ENCODE measurements around the gene SLC19A1.
"Not testable (repeated sequence)": the region's sequence is repeated elsewhere in the genome, so short reads cannot be mapped to it uniquely, and the experiment has no call there.

The SLC19A1 gene

GRCh38 chr21:45532826-45533360 lies 9.3 kb downstream of the SLC19A1 start:
- no peak for DNase-seq (ENCODE audit: low read depth)

- no peak for DNase-seq (ENCODE audit: low read depth)
Measured at GRCh38 chr21:45531393-45532215, 10.6 kb downstream of the SLC19A1 start.

- DNase-seq (ENCODE audit: low read depth) = not testable (repeated sequence)
Measured at GRCh38 chr21:45531114-45531392, 11.2 kb downstream of the SLC19A1 start.

GRCh38 chr21:45530423-45531113 lies 11.7 kb downstream of the SLC19A1 start:
- DNase-seq (ENCODE audit: low read depth) = no peak

GRCh38 chr21:45529785-45530422 lies 12.3 kb downstream of the SLC19A1 start:
- no peak for DNase-seq (ENCODE audit: low read depth)

- no peak for DNase-seq (ENCODE audit: low read depth)
Measured at GRCh38 chr21:45528981-45529784, 13.1 kb downstream of the SLC19A1 start.

GRCh38 chr21:45528028-45528705 lies 14.1 kb downstream of the SLC19A1 start:
- DNase-seq (ENCODE audit: low read depth) = no peak

GRCh38 chr21:45527151-45527999 lies 14.9 kb downstream of the SLC19A1 start:
- DNase-seq (ENCODE audit: low read depth) = not testable (repeated sequence)

GRCh38 chr21:45525910-45526306 lies 16.3 kb downstream of the SLC19A1 start:
- no peak for DNase-seq (ENCODE audit: low read depth)

GRCh38 chr21:45525153-45525909 lies 16.9 kb downstream of the SLC19A1 start:
- no peak for DNase-seq (ENCODE audit: low read depth)

GRCh38 chr21:45524756-45525152 lies 17.5 kb downstream of the SLC19A1 start:
- DNase-seq (ENCODE audit: low read depth) = no peak

- DNase-seq (ENCODE audit: low read depth) = no peak
Measured at GRCh38 chr21:45523411-45524101, 18.7 kb downstream of the SLC19A1 start.

GRCh38 chr21:45522986-45523385 lies 19.3 kb downstream of the SLC19A1 start:
- no peak for DNase-seq (ENCODE audit: low read depth)

- no peak for DNase-seq (ENCODE audit: low read depth)
Measured at GRCh38 chr21:45522381-45522780, 19.9 kb downstream of the SLC19A1 start.

GRCh38 chr21:45521241-45521640 lies 21.0 kb downstream of the SLC19A1 start:
- DNase-seq (ENCODE audit: low read depth) = no peak

GRCh38 chr21:45519182-45519581 lies 23.1 kb downstream of the SLC19A1 start:
- DNase-seq (ENCODE audit: low read depth) = no peak

- DNase-seq (ENCODE audit: low read depth) = no peak
Measured at GRCh38 chr21:45518742-45519141, 23.5 kb downstream of the SLC19A1 start.

GRCh38 chr21:45517249-45518065 lies 24.8 kb downstream of the SLC19A1 start:
- DNase-seq (ENCODE audit: low read depth) = no peak

All from stimulated activated CD8-positive, alpha-beta memory T cell treated with anti-CD3 and anti-CD28 coated beads, Interleukin-7, amount 100 ng/mL, for 24 hours (primary cell).